Stimulated activated CD8-positive, alpha-beta memory T cell treated with anti-CD3 and anti-CD28 coated beads, Interleukin-4, amount 100 ng/mL, for 24 hours (primary cell): ENCODE measurements around the gene FAM131C.
"Not testable (repeated sequence)": the region's sequence is repeated elsewhere in the genome, so short reads cannot be mapped to it uniquely, and the experiment has no call there.

Experiments
- DNase-seq: peaks from one replicate; pipeline ENCODE4 v3.0.0-alpha.2; 2020; ENCODE audit warnings: low read depth

Gene FAM131C

GRCh38 chr1:16073490-16074119, at the start of gene FAM131C:
Gene FAM131C (minus strand): TSS chr1:16073651. CDS start chr1:16073442, 209 bp downstream.
- DNase-seq = peak; percentile 23

GRCh38 chr1:16122916-16123315, 49.5 kb upstream of the FAM131C start:
- peak; percentile 53 for DNase-seq

DNA sequence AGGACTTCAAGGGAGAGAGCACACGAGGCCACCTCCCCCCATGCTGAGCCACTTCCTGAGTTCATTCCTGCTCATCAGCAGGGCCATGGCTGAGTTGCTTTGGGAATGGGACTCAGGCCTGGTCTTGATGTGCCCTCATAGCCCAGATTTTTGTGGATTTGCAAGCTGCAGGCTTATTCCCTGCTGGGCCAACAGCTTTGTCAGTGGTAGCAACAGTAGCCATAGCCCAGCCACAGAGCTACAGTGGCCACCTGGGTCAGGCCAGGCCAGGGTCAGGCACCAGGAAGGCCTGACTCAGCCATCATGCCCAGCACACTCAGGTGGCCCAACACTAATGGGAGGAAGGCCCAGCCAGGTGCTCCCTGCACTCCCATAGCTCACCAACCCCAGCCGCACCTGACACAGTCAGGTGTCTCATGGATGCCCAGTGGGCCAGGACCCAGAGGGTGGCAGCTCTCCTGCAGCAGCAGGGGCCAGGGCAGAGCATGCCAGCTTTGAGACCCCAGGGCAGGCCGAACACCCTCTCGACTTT, 49.0 kb upstream of the FAM131C start:
- DNase-seq = no peak

GRCh38 chr1:16120940-16121410, 47.5 kb upstream of the FAM131C start:
- DNase-seq = no peak

- DNase-seq = no peak
Observed at GRCh38 chr1:16120407-16120806, 47.0 kb upstream of the FAM131C start.

GRCh38 chr1:16119926-16120325, 46.5 kb upstream of the FAM131C start:
- no peak for DNase-seq

DNA sequence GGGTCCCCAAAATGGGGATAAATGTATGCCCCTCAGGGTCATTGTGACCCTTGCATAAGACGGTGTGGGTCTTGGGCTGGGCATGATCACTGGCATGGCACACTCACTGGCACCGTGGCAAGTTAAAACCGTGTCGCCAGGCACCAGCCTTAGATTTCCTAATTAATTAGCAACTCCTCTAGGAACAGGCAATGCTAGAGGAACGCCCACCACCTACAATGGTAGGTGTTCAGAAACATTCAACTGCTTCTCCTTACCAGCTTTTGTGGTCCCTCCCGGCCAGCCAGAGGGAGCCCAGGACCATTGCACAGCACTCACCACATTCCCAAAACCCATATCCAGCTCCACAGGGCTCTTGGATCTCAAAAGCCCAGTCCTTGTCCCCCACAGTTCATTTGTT, 46.1 kb upstream of the FAM131C start:
- no peak for DNase-seq

DNA sequence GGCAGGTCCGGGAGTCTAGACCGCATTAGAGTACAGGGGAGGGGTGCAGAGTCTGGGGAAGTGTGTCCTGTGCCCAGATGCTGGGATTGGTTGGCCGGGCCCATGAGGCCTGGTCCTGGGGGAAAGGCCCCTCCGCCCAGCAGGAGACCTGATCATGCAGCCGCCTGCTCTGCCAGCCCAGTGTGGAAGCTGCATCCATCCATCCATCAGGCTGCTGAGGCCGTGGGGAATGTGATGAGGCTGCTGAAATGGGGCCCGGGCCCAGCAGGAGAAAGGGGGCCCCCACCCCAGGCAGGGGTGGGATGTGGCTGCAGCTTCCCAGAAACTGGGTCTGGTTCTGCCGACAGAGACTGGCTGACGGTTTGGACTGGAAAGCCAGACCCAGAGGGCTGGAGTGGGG, 45.3 kb upstream of the FAM131C start:
- no peak for DNase-seq

GRCh38 chr1:16117936-16118335, 44.5 kb upstream of the FAM131C start:
- no peak for DNase-seq

DNA sequence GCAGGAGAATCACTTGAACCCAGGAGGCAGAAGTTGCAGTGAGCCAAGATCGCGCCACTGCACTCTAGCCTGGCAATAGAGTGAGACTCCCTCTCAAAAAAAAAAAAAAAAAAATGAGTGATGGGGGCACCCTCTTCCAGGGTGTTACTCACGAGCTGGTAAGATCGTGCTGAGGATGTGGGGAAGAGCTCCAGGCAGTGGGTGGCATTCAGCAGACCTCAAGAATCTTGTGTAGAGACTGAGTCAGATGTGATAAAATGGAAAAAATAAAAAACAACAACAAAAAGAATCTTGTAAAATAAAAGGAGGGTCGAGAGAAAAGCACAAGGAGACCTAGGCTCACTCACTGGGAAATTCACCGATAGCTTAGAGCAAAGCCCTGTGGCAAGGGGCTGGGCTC, 43.9 kb upstream of the FAM131C start:
- no peak for DNase-seq

GRCh38 chr1:16116625-16117024, 43.2 kb upstream of the FAM131C start:
- DNase-seq = no peak

DNA sequence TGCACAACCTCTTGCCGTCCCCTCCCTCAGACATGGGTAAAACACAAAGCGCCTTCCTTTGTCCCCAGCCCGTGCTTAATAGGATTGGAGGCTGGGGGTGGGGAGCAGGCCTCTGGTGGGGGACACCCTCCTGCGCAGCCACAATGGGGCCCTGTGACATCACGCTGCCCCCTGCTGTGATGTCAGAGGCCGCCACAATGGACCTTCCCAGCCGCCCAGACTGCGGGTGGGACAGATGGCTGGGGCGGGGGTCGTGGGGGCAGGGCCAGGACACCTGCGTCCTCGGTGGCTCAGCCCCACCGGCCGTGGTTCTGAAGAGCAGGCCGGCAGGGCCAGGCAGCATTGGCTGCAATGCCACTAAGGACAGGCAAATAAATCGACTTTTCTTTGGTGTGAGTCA, 42.6 kb upstream of the FAM131C start:
- no peak for DNase-seq

DNA sequence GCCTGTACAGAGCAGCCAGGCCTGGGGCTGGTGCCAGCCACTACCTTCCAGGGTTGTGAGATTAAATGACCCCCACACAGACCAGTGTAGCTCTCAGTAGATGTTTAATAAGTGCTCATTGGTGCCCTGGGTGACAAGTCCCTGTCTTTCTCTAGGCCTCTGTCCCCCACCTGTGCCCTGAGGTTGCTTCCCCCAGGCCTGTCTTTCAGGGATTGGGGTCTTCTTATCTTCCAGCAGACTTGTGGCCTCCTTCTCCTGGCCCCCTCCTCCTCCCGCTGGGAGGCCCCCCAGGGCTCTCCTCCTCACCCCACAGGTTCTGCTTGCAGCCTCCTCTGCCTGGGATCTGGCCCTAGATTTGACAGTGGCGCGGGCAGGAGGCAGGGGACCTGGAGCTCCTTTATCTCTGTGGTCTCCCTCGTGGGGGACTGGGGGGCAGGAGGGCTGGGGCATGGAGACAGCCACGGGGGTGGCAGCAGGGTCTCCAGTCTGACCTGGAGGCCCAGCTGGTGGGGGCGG, 42.1 kb upstream of the FAM131C start:
- no peak for DNase-seq

GRCh38 chr1:16114527-16115467, 41.3 kb upstream of the FAM131C start:
- DNase-seq = no peak

DNA sequence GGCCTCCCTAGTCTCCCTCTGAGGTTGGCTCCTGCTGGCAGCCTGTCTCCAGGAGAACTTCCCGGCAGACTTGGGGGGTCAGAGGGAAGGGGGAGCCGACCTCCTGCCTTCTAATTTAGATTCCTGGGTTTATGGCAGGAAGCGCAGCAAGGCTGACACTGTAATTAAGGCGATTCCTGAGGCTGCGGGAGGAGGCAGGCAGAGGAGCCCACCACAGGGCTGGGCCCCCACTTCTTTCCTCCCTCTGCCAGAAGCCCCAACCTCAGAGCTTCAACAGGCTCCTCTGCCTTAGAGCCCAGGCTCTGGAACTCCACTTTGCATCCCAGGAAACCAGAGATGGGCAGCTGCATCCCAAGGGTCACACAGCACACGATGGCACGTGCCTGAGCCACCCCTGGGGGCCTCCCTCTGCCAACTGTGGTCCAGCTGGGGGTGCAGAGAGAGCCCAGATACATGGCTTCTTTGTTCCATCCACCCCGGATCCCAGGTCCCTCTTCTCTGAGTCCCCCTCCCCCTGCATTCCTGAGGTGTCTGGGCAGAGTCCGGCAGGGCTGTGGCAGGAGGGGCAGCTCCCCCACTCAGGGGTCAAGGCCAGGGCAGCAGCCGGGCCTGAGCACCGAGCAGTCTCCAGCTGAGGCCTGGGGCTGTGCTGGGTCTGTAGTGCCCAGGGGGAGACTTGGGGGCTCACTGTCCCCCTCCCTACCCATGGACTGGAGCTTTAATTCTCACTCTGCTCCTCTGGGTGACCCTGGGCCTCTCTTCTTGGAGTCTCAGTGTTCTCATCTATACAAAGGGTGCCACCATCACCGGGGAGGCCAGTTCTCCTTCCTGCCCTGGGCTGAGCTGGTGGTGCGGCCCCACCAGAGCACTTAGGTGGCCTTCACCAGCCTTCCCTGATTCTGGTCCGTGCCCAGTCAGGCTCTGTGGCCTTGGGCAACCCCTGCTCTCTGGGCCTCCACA, 39.4 kb upstream of the FAM131C start:
- no peak for DNase-seq

GRCh38 chr1:16111771-16112595, 38.5 kb upstream of the FAM131C start:
- no peak for DNase-seq

GRCh38 chr1:16110884-16111283, 37.4 kb upstream of the FAM131C start:
- DNase-seq = no peak

GRCh38 chr1:16110456-16110855, 37.0 kb upstream of the FAM131C start:
- DNase-seq = no peak

DNA sequence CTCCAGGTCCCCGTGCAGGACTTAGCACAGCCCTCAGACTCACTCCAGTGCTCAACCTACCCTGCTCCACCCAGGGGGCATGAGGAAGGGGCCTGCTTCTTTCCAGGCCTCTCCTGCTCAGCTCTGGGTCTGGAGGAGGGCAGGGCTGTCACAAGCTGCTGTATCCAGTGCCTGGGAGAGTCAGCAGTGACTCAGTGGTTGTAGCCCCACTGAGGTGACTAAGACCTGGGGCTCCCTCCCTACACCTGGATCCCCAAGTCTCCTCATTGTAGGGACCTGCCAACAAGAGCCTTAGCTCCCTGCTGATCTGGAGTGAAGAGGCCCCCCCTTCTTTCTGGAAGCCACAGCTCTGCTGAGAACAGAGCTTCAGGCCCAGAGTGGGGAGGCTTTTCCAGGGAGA, 36.1 kb upstream of the FAM131C start:
- DNase-seq = no peak

GRCh38 chr1:16107039-16107438, 33.6 kb upstream of the FAM131C start:
- not testable (repeated sequence) for DNase-seq

GRCh38 chr1:16101623-16102022, 28.2 kb upstream of the FAM131C start:
- no peak for DNase-seq
